ENCODE measurements around the gene RNF123. TPM values are rescaled to one million over a fixed set of nuclear protein-coding genes. Genes with fewer than 3 reads are reported as not detected.

RNF123 gene
- total and polyA plus RNA-seq, 2 experiments from 2014 or later: 14.6 to 32.5 TPM

DNA sequence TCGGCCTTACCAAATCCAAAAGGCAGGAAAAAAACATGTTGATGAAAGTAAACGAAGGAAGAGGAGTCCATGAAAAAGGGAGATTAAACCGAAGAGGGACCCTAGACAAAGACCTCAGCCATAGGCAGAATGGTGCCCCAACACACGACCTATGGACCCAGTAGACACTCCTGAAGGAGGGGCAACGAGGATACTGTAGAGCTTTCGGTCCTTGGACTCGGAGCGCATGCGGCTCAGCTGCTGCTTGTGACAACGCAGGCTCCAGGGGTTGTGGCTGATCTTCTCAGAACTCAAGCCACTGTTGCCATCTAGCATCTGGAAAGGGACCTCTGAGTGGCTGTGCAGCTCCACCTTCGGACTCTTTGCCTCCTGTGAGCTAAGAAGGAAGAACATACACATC is 43.2 kb downstream of the RNF123 start:
- Mint-ChIP-seq H3K9me3 (no peaks in the 10 kb centered on the region), H3K27ac (no peak overlapping the region), H3K4me1 (no peaks in the 10 kb centered on the region), H3K4me3 (no peak overlapping the region), H3K27me3 (ENCODE audit: insufficient read depth, low read depth, poor library complexity) (peaks cover 4% of the 10 kb centered on the region), H3K36me3 (ENCODE audit: low read depth) (peaks cover 50% of the 10 kb centered on the region)
- peaks cover 5% of the 10 kb centered on the region; the same call in 1 of the 2 replicates for H3F3A ChIP-seq (replicated peaks; ENCODE audit: low read depth)
- H3K27me3 ChIP-seq (ENCODE audit: insufficient read depth): no peaks in the 10 kb centered on the region
- 0 out of 2 replicates have a peak, but pooled peaks cover 5% of the 10 kb centered on the region for H4K20me1 ChIP-seq (replicated peaks; ENCODE audit: insufficient read depth)
- H3K4me3 ChIP-seq: no peak overlapping the region
- H3K79me2 ChIP-seq (replicated peaks; ENCODE audit: insufficient read depth): no peaks in the 10 kb centered on the region
- ATAC-seq: no peak
- H3K27ac ChIP-seq (ENCODE audit: low read depth): no peak overlapping the region
- no peaks in the 10 kb centered on the region for H3K9me2 ChIP-seq (ENCODE audit: insufficient read depth)
- H3K36me3 ChIP-seq (ENCODE audit: insufficient read depth): peaks cover 15% of the 10 kb centered on the region
- TF ChIP-seq, protein P1, sequence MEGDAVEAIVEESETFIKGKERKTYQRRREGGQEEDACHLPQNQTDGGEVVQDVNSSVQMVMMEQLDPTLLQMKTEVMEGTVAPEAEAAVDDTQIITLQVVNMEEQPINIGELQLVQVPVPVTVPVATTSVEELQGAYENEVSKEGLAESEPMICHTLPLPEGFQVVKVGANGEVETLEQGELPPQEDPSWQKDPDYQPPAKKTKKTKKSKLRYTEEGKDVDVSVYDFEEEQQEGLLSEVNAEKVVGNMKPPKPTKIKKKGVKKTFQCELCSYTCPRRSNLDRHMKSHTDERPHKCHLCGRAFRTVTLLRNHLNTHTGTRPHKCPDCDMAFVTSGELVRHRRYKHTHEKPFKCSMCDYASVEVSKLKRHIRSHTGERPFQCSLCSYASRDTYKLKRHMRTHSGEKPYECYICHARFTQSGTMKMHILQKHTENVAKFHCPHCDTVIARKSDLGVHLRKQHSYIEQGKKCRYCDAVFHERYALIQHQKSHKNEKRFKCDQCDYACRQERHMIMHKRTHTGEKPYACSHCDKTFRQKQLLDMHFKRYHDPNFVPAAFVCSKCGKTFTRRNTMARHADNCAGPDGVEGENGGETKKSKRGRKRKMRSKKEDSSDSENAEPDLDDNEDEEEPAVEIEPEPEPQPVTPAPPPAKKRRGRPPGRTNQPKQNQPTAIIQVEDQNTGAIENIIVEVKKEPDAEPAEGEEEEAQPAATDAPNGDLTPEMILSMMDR (conservative IDR thresholded peaks at IDR 0.05; ENCODE audit: low read depth in 2 of 2): no peak
- TF ChIP-seq, protein P2, sequence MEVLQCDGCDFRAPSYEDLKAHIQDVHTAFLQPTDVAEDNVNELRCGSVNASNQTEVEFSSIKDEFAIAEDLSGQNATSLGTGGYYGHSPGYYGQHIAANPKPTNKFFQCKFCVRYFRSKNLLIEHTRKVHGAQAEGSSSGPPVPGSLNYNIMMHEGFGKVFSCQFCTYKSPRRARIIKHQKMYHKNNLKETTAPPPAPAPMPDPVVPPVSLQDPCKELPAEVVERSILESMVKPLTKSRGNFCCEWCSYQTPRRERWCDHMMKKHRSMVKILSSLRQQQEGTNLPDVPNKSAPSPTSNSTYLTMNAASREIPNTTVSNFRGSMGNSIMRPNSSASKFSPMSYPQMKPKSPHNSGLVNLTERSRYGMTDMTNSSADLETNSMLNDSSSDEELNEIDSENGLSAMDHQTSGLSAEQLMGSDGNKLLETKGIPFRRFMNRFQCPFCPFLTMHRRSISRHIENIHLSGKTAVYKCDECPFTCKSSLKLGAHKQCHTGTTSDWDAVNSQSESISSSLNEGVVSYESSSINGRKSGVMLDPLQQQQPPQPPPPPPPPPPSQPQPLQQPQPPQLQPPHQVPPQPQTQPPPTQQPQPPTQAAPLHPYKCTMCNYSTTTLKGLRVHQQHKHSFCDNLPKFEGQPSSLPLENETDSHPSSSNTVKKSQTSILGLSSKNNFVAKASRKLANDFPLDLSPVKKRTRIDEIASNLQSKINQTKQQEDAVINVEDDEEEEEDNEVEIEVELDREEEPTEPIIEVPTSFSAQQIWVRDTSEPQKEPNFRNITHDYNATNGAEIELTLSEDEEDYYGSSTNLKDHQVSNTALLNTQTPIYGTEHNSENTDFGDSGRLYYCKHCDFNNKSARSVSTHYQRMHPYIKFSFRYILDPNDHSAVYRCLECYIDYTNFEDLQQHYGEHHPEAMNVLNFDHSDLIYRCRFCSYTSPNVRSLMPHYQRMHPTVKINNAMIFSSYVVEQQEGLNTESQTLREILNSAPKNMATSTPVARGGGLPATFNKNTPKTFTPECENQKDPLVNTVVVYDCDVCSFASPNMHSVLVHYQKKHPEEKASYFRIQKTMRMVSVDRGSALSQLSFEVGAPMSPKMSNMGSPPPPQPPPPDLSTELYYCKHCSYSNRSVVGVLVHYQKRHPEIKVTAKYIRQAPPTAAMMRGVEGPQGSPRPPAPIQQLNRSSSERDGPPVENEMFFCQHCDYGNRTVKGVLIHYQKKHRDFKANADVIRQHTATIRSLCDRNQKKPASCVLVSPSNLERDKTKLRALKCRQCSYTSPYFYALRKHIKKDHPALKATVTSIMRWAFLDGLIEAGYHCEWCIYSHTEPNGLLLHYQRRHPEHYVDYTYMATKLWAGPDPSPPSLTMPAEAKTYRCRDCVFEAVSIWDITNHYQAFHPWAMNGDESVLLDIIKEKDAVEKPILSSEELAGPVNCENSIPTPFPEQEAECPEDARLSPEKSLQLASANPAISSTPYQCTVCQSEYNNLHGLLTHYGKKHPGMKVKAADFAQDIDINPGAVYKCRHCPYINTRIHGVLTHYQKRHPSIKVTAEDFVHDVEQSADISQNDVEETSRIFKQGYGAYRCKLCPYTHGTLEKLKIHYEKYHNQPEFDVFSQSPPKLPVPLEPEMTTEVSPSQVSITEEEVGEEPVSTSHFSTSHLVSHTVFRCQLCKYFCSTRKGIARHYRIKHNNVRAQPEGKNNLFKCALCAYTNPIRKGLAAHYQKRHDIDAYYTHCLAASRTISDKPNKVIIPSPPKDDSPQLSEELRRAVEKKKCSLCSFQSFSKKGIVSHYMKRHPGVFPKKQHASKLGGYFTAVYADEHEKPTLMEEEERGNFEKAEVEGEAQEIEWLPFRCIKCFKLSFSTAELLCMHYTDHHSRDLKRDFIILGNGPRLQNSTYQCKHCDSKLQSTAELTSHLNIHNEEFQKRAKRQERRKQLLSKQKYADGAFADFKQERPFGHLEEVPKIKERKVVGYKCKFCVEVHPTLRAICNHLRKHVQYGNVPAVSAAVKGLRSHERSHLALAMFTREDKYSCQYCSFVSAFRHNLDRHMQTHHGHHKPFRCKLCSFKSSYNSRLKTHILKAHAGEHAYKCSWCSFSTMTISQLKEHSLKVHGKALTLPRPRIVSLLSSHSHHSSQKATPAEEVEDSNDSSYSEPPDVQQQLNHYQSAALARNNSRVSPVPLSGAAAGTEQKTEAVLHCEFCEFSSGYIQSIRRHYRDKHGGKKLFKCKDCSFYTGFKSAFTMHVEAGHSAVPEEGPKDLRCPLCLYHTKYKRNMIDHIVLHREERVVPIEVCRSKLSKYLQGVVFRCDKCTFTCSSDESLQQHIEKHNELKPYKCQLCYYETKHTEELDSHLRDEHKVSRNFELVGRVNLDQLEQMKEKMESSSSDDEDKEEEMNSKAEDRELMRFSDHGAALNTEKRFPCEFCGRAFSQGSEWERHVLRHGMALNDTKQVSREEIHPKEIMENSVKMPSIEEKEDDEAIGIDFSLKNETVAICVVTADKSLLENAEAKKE (CRISPR knock-in tag; IDR thresholded peaks at IDR 0.05): no peak
- TF ChIP-seq, protein P3, sequence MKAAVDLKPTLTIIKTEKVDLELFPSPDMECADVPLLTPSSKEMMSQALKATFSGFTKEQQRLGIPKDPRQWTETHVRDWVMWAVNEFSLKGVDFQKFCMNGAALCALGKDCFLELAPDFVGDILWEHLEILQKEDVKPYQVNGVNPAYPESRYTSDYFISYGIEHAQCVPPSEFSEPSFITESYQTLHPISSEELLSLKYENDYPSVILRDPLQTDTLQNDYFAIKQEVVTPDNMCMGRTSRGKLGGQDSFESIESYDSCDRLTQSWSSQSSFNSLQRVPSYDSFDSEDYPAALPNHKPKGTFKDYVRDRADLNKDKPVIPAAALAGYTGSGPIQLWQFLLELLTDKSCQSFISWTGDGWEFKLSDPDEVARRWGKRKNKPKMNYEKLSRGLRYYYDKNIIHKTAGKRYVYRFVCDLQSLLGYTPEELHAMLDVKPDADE (IDR thresholded peaks at IDR 0.05): no peak
- TF ChIP-seq, protein P4, sequence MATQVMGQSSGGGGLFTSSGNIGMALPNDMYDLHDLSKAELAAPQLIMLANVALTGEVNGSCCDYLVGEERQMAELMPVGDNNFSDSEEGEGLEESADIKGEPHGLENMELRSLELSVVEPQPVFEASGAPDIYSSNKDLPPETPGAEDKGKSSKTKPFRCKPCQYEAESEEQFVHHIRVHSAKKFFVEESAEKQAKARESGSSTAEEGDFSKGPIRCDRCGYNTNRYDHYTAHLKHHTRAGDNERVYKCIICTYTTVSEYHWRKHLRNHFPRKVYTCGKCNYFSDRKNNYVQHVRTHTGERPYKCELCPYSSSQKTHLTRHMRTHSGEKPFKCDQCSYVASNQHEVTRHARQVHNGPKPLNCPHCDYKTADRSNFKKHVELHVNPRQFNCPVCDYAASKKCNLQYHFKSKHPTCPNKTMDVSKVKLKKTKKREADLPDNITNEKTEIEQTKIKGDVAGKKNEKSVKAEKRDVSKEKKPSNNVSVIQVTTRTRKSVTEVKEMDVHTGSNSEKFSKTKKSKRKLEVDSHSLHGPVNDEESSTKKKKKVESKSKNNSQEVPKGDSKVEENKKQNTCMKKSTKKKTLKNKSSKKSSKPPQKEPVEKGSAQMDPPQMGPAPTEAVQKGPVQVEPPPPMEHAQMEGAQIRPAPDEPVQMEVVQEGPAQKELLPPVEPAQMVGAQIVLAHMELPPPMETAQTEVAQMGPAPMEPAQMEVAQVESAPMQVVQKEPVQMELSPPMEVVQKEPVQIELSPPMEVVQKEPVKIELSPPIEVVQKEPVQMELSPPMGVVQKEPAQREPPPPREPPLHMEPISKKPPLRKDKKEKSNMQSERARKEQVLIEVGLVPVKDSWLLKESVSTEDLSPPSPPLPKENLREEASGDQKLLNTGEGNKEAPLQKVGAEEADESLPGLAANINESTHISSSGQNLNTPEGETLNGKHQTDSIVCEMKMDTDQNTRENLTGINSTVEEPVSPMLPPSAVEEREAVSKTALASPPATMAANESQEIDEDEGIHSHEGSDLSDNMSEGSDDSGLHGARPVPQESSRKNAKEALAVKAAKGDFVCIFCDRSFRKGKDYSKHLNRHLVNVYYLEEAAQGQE (IDR thresholded peaks at IDR 0.05; ENCODE audit: unreplicated experiment): no peak
- TF ChIP-seq STAT1 (IDR thresholded peaks at IDR 0.05; ENCODE audit: unreplicated experiment): no peak
- no peak for TF ChIP-seq NANOG (IDR thresholded peaks at IDR 0.05; ENCODE audit: borderline replicate concordance)
- TF ChIP-seq JUNB (IDR thresholded peaks at IDR 0.05; ENCODE audit: unreplicated experiment): no peak
- TF ChIP-seq EZH2phosphoT487 (IDR thresholded peaks at IDR 0.05; ENCODE audit: unreplicated experiment): no peak
- TF ChIP-seq ZNF114 (CRISPR knock-in tag; IDR thresholded peaks at IDR 0.05): no peak
- no peak for TF ChIP-seq CREB1 (CRISPR knock-in tag; IDR thresholded peaks at IDR 0.05; ENCODE audit: low read depth)
- no peak for TF ChIP-seq POLR2AphosphoS5 (IDR thresholded peaks at IDR 0.05; ENCODE audit: low read depth)
- no peak for TF ChIP-seq EZH2 (IDR thresholded peaks at IDR 0.05; ENCODE audit: low read depth, unreplicated experiment)
- no peak for TF ChIP-seq ZNF331 (CRISPR knock-in tag; IDR thresholded peaks at IDR 0.05; ENCODE audit: low read depth)
- no peak for DNase-seq (ENCODE audit: low spot score)
- no peaks in the 10 kb centered on the region for H3K4me1 ChIP-seq (ENCODE audit: insufficient read depth)
- no peak overlapping the region for H2AFZ ChIP-seq
- no peak overlapping the region for H3K4me2 ChIP-seq

Data from GM23338 (cell line).